ENCODE data around the gene PITPNM3.

Gene PITPNM3

GRCh38 chr17:6437956-6438355, 118.4 kb downstream of the PITPNM3 start:
- no peak for DNase-seq

DNA sequence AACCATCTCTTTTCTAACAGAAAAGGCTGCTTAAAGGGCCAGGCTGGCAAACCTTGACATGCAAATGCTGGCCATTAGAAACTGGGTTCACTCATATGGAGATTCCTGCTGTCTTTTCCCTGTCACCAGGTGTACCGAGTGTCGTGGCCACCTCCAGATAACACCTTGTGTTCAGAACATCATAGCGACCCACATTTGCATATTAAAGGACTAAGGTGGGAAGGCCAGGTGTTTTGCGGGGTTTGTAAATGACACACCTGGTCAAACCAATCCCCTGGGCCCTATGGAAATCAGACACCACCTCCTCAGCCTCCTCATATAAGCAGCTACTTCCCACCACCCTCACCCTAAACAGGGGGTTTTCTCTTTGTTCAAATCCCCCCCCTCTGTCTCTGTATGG, 118.9 kb downstream of the PITPNM3 start:
- DNase-seq = no peak

DNA sequence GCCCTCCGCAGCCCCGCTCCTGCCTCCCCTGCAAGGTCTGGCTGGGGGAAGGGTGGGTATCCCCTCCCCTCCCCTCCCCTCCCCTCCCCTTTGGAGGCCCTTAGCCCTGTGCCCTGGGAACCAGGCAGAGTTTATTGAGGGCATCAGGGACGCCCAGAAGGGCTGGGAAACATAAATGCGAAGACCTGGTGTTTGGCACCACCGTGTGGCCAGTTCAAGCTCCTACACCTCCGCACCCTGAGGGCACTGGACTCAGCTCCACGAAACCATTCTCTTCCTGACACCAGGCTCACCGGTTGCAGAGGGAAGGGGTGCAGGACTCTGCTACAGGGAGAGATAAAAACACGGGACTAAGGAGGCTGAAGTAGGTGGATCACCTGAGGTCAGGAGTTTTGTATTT, 120.4 kb downstream of the PITPNM3 start:
- DNase-seq = peak in 11 of 14 donors; percentile 5 to 42 (median 18)

DNA sequence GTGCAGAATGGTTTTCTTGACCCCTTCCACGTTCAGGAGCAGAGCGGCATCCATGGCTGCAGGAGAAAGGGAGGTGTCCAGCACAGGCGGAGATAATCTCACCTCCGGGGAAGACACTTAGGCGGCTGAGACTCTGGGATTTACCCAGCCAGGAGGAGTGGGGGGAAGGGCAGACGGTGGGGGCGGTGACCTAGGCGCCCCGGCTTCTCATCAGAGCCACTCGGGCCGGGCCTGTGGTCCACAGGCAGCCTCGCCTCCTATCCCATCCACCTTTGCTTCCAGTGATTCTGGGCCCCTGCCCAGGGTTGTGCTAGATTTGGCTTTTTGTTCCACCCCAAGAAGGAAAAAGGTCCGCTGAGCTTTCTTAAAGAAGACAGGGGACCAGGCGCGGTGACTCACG, 121.3 kb downstream of the PITPNM3 start, which contains the start of gene AIPL1:
Gene AIPL1, minus strand, starts transcription at position 71 of the 400 bp plus-strand sequence. Its CDS starts 17 bp downstream, at position 54.
- DNase-seq = no peak

- DNase-seq = no peak
These were observed 125.6 kb downstream of the PITPNM3 start for GRCh38 chr17:6430769-6431168.

GRCh38 chr17:6429266-6429665, 127.1 kb downstream of the PITPNM3 start:
- DNase-seq = no peak

- DNase-seq = no peak
These were observed 128.0 kb downstream of the PITPNM3 start for GRCh38 chr17:6428207-6428965.

- DNase-seq = no peak
These were observed 129.0 kb downstream of the PITPNM3 start for GRCh38 chr17:6427279-6427781.

DNA sequence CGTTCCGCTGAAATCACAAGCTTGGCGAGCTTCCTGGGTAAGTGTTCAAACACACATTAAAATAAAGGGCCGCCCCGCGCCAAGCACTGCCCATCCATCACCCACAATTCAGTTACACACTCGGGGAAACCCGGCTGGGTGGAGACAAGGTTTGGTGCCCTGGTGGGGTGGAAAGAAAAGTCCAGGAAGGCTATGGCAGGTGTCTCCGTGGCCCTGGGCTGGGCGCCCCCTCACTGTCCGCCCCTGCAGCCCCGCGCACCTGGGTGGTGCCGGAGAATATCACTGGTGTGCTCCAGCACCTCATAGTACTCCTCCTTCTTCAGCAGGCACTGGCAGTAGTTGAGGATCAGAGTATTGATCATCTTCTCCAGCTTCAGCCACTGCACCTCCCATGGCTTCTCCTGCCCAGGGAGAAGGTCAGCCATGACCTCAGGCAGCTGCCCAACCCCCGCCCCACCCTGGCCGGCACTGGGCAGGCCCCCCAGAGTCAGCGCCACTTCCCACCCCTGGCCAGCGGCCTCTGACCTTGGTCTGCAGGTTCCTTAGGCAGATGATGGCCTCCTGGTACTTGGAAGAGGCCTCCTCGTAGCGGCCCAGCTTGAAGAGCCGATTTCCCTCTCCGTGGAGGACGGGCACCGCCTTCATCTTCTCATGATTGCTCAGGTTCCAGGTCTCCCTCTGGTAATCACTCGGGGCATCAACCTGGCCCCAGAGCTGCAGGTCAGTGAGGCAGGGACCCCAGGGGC, 129.8 kb downstream of the PITPNM3 start:
- no peak for DNase-seq

DNA sequence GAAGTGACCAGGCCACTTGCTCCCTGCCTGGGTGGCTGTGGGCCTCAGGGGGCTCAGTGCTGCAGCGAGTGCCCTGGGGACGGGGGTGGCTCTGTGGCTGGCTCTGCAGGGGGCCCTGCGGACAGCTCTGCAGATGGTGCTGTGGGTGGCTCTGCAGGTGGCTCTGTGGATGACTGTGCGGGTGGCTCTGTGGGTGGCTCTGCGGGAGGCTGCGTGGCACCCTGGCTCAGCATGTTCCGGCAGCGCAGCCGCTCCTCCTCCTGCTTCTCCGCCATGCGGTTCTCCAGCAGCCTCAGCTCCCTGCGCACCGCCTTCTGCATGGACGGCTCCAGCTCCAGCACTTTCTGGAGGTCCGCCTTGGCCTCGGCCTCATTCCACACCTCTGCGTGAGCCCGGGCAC, 130.9 kb downstream of the PITPNM3 start:
- no peak for DNase-seq

- no peak for DNase-seq
These were observed 132.4 kb downstream of the PITPNM3 start for GRCh38 chr17:6423931-6424330.

DNA sequence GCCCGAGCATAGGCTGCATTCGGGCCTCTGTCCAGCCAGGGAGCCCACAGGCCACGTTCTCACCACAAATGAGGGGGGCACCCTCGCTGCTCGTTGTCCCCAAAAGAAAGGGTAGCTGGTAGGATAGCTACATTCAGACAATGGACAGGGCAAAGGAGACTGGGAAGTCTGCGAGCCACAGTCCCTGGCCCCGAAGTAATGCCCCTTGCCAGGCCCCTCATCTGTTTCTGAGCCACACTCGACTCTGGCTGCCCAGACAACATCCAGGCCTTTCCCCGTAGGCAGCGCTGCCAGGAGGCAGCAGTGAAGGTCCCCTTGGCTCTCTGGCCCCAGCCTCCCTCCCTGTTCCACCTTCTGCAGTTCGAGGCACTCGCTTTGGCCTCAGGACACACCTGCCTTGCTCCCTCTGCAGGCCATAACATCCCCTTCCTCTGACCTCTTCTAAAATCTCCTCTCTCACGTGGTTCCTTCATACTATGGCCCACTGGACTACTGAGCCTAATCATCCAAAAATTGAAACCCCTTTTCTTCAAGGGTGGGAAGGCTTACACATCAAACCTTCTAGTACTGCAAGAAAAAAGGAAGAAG, 133.6 kb downstream of the PITPNM3 start:
- no peak for DNase-seq

DNA sequence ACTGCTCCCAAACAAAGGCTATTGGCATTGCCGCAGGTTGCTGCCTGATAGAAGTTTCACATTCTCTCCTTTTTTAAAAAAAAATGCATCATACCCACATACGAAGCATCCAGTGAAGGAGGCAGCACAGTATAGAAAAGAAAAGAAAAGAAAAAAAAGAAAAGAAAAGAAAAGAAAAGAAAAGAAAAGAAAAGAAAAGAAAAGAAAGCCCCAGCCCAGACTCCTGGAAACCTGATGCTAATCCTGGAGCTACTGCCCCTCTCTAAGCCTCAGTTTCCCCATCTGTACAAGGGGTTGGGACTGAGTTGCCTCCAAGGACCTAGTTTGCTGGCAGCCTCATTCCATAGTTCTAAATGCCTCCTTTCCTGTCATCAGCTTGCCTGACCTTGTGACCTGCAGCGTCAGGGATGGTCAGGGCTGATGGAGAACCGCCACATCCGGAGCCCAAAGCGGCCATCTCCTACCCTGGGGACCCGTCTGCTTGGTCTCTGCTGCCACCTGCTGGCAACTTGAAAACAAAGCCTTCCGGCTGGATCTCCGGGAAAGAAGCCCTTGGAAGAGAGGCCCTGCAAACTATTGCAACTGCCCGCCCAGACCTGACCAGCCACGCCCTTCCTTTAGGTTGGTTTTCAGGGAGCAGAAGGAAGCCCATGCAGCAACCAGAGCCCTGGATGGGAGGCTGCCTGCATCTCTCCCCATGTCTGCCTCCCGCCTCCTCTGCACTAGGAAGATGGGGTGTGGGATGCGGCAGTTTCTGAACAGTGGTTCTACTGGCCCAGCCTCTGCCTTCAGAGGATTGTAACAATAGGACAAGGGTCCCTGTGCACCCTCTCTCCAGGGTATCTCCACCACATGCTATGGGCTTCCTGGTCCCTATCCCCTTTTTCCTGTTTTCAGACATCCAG, 134.4 kb downstream of the PITPNM3 start:
- peak; percentile 15 to 76 (median 56) for DNase-seq

DNA sequence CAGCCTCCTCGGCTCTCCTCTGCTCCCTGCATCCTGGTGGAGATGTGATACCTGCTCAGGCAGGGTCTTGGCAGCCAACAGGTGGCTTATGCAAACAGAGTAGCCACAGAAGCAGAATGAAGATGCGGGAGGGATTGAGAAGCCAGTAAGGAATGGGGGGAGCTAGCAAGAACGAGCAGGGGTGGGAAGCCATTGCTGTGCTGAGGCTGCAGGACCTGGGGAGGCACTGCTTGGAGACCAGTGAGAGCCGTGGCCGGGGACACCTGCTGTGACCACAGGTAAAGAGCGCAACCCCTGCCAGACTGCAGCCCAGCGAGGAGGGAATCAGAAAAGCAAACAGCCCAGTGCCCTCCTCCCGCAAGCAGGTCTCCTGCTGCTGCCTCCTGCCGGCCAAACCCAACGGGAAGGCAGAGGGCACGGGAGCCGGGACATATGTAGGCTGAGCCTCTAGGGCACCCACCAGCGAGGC, 136.1 kb downstream of the PITPNM3 start:
- DNase-seq = no peak

- DNase-seq = no peak
These were observed 140.7 kb downstream of the PITPNM3 start for GRCh38 chr17:6415616-6416015.

DNA sequence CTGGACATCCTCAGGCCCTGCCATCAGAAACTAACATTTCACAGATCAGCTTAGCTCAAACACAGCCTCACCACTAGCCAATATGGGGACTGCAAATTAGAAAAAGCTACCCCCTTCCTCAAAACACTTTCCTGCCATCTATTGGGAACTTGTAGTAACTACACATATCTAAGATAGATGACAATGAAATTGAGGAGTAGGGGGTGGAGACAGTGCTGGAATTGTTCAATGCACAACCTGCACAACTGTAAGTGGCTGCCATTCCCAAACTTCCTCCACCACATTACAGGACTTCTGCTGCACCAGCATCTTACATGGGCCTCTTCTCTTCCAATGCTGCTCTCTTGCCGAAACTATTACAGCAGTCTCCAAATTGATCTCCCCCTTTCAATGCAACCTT, 143.3 kb downstream of the PITPNM3 start:
- peak in 1 of 14 donors; percentile 15 for DNase-seq

- DNase-seq = no peak
These were observed 147.6 kb downstream of the PITPNM3 start for GRCh38 chr17:6408735-6409134.

GRCh38 chr17:6408276-6408675, 148.1 kb downstream of the PITPNM3 start:
- no peak for DNase-seq

GRCh38 chr17:6402258-6402657, 154.1 kb downstream of the PITPNM3 start:
- no peak for DNase-seq
